Measurements from ENCODE around the gene SARNP.

The SARNP gene

DNA sequence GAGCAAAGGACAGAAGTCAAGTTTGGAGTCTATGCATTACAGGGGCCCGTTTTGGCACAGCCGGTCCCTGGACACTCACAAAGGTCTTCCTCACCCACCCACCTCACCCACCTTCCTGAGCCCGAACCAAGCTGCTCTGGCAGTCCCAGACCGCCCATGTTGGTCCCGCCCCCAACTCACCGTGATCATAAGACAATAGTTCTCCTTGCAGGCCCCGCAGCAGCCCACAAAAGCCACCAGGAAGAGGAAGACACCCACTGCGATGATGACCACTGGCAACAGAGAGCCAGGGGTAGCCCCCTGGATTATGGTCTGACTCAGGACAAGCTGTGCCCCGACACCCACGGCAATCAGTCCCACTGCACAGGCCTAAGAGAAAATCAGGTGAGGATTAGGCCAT is 90.6 kb downstream of the SARNP start:
- in situ Hi-C loops (cut with MboI; ENCODE audit: low sequenced_read_pairs), result no loop called here

DNA sequence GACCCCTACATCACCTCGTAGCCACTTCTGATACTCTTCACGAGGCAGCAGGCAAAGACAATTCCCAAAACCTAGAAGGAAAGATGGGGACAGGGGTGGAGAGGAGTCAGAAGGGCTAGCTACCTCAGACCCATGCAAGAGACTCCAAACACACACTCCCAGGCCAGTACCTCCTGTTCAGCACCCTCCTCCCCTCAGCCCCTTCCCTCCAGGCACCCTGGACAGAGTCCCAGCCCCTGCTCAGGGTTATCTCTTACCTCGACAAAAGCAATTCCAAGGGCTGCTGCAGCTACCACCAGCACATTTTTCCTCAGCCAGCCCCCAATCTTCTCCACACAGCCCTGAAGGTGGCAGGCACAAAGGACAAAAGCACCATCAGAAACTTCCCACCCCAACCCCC is 92.0 kb downstream of the SARNP start:
- in situ Hi-C loops (cut with MboI; ENCODE audit: low sequenced_read_pairs), result no loop called here

DNA sequence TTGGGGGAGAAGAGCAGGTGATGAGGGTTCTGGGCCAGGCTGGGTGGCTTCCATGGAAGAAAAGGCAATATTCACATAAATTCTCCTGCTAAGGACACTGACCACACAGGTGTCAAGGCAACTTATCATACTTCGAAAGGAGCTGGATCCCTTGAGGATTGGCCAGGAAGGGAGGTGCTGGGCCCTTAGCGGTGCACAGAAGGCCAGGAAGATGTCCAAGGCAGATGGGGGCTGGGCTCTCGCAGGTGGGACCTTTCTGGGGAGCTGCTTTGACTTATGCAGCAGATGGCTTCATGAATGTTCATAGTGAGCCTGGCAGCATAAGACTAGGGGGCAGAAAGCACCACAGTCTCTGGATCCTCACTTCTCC is 92.6 kb downstream of the SARNP start:
- in situ Hi-C loops (cut with MboI; ENCODE audit: low sequenced_read_pairs), result no loop called here

DNA sequence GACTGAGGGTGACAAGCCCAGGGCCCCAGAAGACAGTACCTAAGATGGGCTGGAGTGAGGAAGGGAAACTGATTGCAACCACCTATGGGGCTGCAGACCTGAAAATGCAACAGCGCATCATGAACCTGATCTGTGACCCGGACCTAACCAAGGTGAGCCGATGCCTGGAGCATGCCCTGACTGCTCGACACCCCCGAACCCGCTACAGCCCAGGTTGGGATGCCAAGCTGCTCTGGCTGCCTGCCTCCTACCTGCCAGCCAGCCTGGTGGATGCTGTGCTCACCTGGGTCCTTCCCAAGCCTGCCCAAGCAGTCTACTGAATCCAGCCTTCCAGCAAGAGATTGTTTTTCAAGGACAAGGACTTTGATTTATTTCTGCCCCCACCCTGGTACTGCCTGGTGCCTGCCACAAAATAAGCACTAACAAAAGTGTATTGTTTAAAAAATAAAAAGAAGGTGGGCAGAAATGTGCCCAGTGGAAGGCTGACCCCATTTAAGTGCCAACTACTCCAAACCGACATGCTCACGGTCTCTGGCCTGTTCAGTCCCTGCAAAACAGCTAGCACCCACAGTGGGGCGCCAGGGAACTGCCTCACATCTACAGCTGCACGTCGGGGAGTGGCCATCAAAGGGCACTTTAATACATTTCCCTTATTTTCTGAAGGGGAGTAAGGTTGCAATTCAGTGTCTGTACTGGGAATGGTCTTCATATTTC is 93.1 kb downstream of the SARNP start:
- in situ Hi-C loops (cut with MboI; ENCODE audit: low sequenced_read_pairs), result no loop called here

DNA sequence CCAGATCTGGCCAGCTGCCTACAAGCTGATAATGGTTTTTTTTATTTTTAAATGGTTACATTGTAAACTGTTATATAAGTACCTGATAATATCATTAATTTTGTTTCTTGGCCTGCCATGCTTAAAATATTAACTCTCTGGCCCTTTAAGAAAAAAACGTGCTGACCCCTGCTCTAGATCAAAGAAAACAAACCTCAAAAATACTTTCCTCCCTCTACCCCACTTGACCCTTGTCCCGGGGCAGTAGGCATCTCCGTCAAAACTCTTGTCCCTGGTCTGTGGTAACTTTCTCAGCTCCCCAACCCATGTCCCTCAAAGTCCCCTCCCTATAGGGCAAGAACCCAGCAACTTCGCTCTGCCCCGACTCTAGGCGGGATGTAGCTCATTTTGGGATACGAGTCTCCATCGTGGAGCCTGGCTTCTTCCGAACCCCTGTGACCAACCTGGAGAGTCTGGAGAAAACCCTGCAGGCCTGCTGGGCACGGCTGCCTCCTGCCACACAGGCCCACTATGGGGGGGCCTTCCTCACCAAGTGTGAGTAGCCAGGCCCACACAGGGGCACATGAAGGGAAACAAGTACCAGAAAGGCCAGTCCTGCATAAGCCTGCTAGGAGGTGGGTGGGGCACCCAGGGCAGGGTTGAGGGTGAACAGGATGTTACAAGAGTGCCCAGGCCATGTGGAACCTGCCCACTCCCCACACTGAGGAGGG is 93.9 kb downstream of the SARNP start:
- in situ Hi-C loops (cut with MboI; ENCODE audit: low sequenced_read_pairs), result no loop called here

DNA sequence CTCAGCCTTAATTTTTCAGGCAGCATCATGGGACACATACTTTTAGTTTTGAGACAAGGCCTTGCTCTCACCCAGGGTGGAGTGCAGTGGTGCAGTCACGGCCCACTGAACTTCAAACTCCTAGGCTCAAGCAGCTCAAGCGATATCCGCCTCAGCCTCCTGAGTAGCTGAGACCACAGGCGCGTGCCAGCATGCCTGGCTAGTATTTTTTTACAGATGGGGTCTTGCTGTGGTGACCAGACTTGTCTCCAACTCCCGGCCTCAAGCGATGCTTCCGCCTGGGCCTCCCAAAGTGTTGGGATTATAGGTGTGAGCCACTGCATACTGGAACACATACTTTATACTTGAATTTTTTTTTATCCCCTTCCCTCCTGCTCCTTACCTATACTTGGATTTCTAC is 94.6 kb downstream of the SARNP start:
- in situ Hi-C loops (cut with MboI; ENCODE audit: low sequenced_read_pairs), result no loop called here

DNA sequence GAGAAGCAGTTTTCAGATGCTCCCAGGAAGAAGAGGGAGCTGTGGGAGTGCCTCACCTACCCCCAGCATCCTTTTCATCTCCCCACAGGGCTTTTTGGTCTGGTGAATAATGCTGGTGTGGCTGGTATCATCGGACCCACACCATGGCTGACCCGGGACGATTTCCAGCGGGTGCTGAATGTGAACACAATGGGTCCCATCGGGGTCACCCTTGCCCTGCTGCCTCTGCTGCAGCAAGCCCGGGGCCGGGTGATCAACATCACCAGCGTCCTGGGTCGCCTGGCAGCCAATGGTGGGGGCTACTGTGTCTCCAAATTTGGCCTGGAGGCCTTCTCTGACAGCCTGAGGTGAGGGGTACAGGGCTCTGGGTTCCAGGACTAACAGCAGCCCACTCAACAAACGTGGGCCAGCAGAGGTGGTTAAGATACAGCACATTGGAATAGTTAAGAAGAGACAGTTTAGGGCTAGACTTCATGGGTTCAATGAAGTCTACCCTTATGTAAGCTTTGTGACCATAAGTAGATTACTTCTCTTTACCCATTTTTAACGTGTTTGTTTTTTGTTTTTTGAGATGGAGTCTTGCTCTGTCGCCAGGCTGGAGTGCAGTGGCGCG is 95.8 kb downstream of the SARNP start:
- in situ Hi-C loops (cut with MboI; ENCODE audit: low sequenced_read_pairs), result no loop called here

DNA sequence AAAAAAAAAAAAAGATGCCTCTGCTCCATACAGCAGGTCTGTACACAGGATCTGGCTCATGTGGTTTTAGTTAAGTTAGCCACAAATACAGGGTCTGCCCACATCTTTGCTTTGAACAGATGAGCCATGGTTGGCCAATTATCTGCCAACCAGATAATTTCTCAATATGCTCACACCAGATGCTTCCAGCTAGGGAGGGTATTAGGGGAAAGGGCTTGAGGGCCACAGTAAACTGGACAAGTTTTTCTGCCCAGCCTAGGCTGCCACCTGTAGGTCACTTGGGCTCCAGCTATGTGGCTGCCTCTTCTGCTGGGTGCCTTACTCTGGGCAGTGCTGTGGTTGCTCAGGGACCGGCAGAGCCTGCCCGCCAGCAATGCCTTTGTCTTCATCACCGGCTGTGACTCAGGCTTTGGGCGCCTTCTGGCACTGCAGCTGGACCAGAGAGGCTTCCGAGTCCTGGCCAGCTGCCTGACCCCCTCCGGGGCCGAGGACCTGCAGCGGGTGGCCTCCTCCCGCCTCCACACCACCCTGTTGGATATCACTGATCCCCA is 96.6 kb downstream of the SARNP start:
- in situ Hi-C loops (cut with MboI; ENCODE audit: low sequenced_read_pairs), result no loop called here

DNA sequence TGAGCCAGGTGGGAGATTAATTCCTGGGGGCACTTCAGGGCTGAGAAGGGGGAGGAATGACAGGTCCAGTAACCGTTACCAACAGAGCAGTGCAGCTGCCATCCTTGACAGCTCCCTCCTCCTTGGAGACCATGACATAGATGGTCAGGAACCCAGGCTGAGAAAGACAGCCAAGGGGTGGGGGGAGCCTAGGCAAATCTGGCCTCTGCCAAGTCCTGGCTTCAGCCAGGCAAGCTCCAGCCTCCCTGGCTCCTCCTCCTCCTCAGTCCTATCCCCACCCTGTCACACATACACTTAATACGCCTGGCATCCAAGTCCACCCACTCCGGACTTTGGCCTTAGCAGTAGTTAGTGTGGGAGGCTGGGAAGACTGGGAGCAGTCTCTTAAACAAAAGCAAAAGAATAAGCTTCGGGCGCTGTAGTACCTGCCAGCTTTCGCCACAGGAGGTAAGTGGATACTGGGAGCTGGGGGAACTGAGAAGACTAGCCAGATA is 97.4 kb downstream of the SARNP start, which contains the start of gene RDH5:
RDH5 (plus strand) TSS at position 323 of the 494 bp plus-strand sequence. CDS start 792 bp downstream, outside the sequence.
- in situ Hi-C loops (cut with MboI; ENCODE audit: low sequenced_read_pairs), result no loop called here

DNA sequence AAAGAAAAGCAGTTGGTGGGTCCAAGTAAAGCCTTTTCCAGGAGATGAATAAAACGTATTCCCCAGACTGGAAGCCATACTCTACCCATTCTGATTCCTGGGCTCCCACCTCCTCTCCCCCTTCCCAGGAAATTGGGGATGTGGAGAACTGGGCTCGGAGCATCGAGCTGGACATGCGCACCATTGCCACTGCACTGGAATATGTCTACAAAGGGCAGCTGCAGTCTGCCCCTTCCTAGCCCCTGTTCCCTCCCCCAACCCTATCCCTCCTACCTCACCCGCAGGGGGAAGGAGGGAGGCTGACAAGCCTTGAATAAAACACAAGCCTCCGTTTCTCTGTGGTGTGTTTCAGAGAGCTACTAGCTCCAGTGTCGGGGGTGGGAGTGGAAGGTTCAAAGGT is 98.2 kb downstream of the SARNP start:
- in situ Hi-C loops (cut with MboI; ENCODE audit: low sequenced_read_pairs), result no loop called here

DNA sequence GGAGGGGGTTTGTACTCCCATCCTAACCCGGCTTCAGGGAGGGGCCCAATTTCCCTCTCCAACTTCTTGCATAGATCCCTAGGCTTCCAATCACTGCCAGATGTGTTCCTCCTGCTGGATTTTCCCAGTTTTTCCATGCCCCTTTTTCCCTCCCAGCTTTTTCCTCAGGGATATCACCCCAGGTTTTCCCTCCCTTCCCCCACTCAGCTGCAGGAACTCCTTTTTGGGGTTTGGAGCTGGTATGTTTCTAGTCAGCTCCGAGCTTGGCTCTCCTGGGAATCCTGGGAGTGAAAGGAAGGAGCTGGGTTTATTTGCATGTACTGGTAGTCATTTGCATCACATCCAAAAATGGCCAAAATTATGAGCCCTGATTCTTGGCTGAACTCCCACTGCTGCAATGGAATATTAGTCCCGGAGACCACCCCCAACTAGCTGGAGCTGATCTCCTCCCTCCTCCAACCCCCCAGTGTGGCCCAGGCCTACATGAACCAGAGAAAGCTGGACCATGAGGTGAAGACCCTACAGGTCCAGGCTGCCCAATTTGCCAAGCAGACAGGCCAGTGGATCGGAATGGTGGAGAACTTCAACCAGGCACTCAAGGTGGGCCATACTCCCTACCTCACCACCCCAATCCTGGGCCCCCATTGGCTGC is 98.8 kb downstream of the SARNP start:
- in situ Hi-C loops (cut with MboI; ENCODE audit: low sequenced_read_pairs), result no loop called here

DNA sequence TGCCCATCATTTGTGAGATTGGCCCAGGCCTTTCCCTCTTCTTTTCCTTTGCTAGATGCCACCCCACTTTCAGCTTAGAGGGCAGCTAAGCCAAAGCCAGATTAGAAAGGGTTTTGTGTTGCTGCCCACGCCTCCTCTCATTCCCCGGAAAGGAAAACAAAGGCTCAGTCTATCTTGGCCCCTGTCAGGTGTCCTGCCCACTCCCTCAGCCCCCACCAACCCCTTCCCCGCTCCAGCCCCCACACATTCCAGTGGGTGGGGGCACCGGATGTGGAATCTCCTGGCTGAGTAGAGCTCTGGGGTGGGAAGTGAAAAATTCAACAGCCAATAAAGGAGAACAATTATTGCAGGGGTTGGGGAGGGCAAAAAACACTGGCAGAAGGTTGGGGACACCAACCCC is 99.5 kb downstream of the SARNP start:
- in situ Hi-C loops (cut with MboI; ENCODE audit: low sequenced_read_pairs), result no loop called here

DNA sequence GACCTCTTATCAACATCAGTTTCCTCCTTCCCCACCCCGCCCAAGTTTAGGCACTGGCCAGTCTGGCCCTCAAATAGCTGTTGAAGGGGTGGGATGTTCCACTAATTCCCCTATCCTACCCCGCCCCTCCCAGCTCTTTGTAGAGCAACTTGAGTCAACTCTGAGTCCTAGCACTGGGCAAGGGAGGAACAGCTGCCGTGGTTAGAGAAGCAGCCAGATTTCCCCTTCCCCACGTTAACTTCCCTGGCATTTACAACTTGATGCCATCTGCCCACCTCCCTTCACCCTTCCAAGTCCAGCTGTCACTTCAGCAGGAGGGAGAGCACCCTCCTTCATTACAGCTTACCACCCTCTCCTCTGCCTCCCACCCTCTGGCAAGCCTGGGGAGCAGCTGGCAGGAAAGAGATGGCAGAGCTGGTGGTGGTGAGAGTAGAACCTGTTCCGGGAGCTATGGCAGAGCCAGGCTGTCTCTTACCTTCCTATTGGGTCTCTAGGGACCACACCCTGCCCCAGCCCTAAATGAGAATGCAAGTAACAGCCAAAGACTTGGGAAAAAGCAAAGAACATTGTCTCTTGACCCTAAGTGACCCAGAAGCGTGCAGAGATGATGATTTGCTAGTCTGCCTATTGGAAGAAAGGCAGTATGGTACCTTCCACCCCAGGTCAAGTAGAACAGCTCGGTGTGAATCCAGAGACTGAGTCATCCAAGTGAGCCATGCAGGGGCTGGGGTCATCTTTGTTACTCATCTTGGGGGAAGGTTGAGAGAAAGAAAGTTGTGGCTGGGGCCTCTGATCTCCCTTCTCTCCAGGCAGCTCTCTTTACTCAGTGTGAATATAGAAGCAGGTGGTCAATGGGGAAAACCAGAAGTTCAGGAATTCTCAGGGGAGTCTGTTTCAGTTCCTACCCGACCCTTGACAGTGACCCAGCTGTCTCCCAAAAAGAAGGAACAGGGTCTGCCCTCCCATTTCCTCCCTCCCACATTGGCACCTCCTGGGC is 100.2 kb downstream of the SARNP start:
- in situ Hi-C loops (cut with MboI; ENCODE audit: low sequenced_read_pairs), result no loop called here

DNA sequence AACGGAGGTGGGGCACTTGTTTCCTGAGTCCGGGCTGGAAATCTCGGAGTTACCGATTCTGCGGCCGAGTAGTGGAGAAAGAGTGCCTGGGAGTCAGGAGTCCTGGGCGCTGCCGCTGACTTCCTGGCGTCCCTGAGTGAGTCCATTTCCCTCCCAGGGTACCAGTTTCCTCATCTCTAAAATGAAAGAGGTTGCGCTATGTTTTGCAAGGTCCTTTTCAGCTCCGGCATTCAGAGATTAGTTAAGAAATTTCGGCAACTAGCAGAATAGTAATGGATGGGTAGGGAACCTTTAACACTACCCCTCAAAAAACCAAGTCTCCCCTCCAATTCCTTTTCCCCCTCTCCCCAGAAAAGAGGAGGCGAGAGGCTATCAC is 101.0 kb downstream of the SARNP start:
- in situ Hi-C loops (cut with MboI; ENCODE audit: low sequenced_read_pairs), result no loop called here

DNA sequence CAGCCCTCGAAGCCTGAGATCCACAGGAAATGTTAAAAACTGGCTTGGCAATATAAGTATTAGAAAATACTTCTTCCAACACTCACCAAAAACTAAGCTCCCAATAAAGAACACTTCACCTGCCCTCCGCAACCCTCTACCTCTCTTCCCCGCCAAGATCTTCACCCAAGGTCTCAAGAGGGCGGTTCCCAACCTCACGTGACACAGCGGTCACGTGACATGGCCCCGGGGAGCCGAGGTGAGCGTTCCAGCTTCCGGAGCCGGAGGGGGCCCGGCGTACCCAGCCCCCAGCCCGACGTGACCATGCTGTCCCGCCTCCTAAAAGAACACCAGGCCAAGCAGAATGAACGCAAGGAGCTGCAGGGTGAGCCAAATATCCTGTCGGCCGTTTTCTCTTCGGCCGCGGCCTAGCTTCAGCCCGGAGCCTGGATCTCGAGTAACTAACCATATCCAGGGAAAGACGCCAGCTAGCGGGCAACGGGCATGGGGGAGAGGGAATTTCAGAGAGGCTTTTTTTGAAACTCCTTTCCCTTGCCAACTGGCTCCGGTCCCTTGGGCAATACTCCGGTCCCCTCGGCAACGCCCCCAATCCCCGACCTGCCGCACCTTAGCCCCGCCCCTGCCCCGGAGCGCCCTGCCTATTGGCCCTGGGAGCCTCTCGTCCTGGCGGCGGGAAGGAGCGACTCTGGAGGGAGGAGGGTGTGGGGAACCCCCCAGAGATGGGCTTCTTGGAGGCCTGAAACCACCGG is 101.5 kb downstream of the SARNP start, which contains the start of gene BLOC1S1:
BLOC1S1 (plus strand) TSS at position 214 of the 749 bp plus-strand sequence; CDS start at position 220, 6 bp downstream.
- in situ Hi-C loops (cut with MboI; ENCODE audit: low sequenced_read_pairs), result no loop called here

DNA sequence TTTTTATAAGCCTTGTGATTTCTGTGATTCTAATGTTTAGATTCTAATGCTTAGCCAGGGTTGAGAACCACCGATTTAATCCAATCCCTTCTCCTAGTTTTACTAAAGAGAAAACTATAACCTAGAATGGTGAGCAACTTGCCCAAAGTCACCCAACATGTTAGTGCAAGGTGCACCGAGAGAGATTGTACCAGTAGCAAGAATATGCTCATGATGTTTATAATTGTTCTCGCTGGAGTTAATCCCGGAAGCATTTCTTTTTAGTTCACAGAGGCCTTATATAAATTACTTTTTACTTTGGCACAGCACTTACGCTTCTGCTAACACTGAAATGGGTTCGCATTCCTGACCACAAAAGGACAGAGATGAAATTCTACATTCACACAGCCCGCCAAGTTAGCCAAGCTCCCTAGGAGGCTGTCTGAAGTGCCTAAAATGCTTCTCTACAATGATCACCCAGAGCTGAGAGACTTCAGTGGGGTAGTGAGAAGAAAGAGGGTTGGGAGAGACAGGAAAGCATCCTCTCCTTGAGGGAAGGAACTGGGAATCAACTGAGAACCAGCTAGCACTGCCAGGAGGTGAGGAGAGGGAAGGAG is 102.3 kb downstream of the SARNP start:
- in situ Hi-C loops (cut with MboI; ENCODE audit: low sequenced_read_pairs), result no loop called here

DNA sequence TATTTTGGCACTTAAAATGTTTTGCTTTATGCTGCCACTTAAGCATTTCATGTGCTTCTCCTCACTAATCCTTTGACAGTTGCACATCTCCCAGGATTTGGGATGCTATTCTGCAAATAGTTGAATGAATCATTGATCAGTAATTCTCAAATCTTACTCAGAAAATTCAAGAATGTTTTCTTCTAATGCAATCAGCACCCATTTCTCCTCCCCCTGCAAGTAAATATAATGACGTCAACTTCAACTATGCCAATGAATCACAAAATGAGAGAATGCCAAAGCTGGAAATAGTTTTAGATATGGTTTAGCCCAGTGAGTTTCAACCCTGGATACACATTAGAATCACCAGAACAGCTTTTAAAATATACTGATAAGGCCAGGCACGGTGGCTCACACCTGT is 103.8 kb downstream of the SARNP start:
- in situ Hi-C loops (cut with MboI; ENCODE audit: low sequenced_read_pairs), result no loop called here

DNA sequence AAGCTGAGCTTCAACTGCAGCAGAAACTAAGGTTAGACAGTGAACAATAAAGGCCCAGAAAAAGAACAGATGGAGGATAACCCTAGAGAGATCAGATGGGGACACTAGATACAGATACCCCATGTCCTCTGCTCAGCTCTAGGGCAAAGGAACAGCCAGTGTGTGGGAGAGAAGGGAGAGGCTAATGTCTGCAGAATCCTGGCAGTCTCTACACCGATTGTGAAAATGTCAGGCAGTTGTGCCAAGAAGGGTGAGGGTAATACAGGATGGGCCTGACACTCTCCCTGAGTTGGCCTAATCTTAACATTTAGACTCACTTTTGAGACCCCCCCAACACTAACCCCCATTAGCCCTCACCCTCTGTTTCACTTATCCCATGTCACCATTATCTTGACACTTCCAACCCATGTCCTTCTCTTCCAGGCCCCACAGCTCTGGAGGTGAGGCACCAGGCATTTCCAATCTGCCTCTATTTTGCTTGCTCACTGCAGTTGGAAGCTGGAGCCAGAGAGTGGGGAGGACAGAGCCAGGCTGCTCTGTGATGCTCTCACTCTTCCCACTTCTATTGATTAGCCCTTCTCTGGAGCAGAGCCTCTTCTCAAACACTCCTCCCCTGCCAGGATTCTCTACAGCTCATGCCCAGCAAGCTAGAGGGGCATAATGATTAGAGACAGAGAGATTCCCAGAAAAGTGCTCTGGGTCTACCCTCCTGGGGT is 104.7 kb downstream of the SARNP start:
- in situ Hi-C loops (cut with MboI; ENCODE audit: low sequenced_read_pairs), result no loop called here

Data from hTERT RPE-1 (cell line).